Measurements from ENCODE around the gene HAGHL. TPM values are rescaled to one million over a fixed set of nuclear protein-coding genes. Genes with fewer than 3 reads are reported as not detected.
"Not testable (repeated sequence)": the region's sequence is repeated elsewhere in the genome, so short reads cannot be mapped to it uniquely, and the experiment has no call there.

The HAGHL gene
- total RNA-seq, 4 donors from 2014 or later: 4.5 to 6.3 (median 6.0) TPM

DNA sequence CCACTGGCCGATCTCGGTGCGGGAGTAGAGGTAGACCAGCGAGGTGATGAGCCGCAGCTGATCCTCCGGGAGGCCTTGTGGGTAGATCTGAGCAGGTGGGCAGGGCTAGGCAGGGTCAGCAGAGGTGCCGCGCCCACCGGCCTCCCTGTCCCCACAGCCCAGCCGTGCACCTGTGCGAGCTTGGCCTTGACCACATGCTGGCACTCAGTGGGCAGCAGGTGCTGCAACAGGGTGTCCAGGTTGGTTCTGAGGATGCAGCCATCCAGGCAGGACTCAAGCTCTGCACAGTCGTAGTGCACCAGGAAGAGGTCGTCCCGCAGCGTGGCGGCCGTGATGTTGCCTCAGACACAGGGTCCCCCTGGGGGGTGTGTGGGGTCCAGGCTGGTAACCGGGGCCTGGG lies 46.1 kb downstream of the HAGHL start:
- H3K4me3 ChIP-seq (ENCODE audit: low read depth, poor library complexity, severe bottlenecking): no peak overlapping the region

DNA sequence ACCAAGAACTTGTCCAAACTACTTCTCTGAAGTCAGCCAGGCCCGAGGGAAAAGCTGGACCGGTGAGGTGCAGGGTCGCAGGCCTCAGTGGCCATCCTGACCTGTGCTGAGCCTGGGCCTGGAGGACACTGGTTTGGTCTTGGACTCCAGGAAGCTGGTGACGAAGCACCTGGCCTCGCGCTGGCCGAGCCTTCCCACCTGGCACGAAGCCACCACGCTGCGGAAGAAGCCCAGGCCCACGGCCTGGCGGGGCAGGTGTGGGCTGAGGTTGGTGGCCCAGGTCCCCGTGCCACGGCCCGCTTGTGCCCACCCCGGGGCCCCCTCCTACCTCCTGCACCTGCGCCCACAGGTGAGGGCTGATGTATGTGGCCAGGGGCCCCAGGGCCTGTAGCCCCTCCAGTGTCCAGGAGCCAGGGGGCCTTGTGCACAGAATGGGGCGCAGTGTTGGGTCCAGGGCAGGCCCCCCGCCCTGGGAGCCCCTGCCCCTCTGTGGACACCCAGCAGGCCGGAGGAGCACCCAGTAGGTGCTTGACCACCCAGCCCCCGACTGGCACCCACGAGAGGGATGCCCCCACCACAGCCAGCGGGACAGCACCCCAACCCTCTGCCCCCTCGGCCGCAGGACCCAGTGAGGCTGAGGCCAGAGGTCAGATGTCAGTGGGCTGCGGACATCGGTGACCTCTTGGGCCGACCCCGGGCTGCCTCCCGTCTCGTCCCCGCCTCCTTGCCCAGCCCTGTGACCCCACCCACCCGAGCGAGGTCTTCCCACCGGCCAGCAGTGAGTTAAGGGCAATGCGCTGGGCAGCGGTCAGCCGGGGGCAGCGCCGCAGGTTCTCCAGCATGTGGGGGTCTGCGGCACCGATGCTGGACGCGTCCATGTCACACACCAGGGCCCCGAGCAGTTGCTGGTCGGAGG lies 47.4 kb downstream of the HAGHL start:
- H3K4me3 ChIP-seq (ENCODE audit: low read depth, poor library complexity, severe bottlenecking): no peak overlapping the region
- intact Hi-C loops (cut with DNase I; ENCODE audit: low total_unique reads): no loop called here
- WGBS, 2 donors: 77 to 86% methylated on average over 29 to 38 of the region's 46 CpGs
- TF ChIP-seq, protein P1, sequence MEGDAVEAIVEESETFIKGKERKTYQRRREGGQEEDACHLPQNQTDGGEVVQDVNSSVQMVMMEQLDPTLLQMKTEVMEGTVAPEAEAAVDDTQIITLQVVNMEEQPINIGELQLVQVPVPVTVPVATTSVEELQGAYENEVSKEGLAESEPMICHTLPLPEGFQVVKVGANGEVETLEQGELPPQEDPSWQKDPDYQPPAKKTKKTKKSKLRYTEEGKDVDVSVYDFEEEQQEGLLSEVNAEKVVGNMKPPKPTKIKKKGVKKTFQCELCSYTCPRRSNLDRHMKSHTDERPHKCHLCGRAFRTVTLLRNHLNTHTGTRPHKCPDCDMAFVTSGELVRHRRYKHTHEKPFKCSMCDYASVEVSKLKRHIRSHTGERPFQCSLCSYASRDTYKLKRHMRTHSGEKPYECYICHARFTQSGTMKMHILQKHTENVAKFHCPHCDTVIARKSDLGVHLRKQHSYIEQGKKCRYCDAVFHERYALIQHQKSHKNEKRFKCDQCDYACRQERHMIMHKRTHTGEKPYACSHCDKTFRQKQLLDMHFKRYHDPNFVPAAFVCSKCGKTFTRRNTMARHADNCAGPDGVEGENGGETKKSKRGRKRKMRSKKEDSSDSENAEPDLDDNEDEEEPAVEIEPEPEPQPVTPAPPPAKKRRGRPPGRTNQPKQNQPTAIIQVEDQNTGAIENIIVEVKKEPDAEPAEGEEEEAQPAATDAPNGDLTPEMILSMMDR (IDR thresholded peaks at IDR 0.05): no peak
- no peak for TF ChIP-seq POLR2A (IDR thresholded peaks at IDR 0.05)
- no peak for DNase-seq (ENCODE audit: low spot score in 2 of 2)

More for the DNA sequence above, 46.1 kb downstream of the HAGHL start:
- TF ChIP-seq, protein P1 (IDR thresholded peaks at IDR 0.05): no peak
- TF ChIP-seq POLR2A (IDR thresholded peaks at IDR 0.05): no peak
- WGBS, 2 donors: 85 to 90% methylated on average over 16 to 18 of the region's 18 CpGs
- DNase-seq (ENCODE audit: low spot score in 2 of 2): no peak
- intact Hi-C loops (cut with DNase I; ENCODE audit: low total_unique reads): no loop called here

DNA sequence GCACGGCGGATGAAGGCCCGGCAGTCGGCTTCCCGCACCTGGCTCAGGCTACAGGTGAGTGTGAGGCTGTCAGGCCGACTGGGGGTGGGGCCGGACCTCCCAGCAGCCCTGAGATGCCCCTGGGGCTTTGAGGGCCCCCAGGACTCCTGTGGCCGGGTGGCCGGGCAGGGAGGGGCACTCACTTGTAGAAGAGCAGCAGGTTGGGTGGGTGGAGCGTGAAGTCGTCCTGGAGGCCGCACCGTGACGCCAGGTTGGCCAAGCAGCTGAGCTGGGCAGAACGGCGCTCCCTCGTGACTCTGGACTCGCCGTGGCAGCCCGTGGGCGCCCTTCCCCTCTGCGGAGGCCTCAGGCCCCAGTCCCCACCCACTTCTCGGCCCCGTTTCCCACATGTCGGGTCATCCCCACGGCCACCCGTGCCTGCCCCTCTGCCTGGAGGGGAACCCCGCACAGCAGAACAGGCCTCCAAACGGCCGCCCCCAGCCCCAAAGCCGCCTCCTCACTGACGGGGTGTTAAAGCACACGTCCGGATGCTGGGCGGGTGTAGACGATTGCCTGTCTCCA lies 48.4 kb downstream of the HAGHL start:
- intact Hi-C loops (cut with DNase I; ENCODE audit: low total_unique reads): no loop called here
- TF ChIP-seq, protein P1 (IDR thresholded peaks at IDR 0.05): no peak
- TF ChIP-seq POLR2A (IDR thresholded peaks at IDR 0.05): no peak
- no peak for DNase-seq (ENCODE audit: low spot score in 2 of 2)
- 53 to 61% methylated on average over 25 to 35 of the region's 36 CpGs for WGBS, 2 donors
- no peak overlapping the region for H3K4me3 ChIP-seq (ENCODE audit: low read depth, poor library complexity, severe bottlenecking)

DNA sequence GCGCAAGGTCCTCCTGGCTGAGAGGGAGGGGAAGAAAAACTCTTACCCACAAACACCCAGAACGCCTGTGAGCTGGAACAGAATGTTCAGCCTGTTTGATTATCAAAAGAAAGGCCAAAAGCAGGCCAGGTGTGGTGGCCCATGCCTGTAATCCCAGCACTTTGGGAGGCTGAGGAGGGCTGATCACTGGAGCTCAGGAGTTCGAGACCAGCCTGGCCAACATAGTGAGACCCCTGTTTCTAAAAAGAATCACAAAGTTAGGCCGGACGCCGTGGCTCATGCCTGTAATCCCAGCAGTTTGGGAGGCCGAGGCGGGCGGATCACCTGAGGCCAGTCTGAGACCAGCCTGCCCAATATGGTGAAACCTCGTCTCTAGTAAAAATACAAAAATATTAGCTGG lies 49.4 kb downstream of the HAGHL start:
- H3K4me3 ChIP-seq (ENCODE audit: low read depth, poor library complexity, severe bottlenecking); intact Hi-C loops (cut with DNase I; ENCODE audit: low total_unique reads); DNase-seq (ENCODE audit: low spot score in 2 of 2): not testable (repeated sequence)
- 88 to 93% methylated on average over 10 of the region's 10 CpGs for WGBS, 2 donors

DNA sequence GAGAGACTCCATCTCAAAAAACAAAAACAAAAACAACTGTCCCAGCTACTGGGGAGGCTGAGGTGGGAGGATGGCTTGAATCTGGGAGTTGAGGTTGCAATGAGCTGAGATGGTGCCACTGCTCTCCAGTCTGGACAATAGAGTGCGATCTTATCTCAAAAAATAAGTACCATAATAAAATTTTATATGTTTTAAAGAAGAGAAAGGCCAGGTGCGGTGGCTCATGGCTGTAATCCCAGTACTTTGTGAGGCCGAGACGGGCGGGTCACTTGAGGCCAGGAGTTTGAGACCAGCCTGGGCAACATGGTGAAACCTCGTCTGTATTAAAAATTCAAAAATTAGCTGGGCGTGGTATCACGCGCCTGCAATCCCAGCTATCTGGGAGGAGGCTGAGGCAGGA lies 49.9 kb downstream of the HAGHL start:
- TF ChIP-seq POLR2A (IDR thresholded peaks at IDR 0.05): no peak
- TF ChIP-seq, protein P1 (IDR thresholded peaks at IDR 0.05): no peak
- no peak for DNase-seq (ENCODE audit: low spot score in 2 of 2)
- intact Hi-C loops (cut with DNase I; ENCODE audit: low total_unique reads): no loop called here
- H3K4me3 ChIP-seq (ENCODE audit: low read depth, poor library complexity, severe bottlenecking): no peak overlapping the region
- WGBS, 2 donors: 83 to 87% methylated on average over 9 of the region's 9 CpGs

DNA sequence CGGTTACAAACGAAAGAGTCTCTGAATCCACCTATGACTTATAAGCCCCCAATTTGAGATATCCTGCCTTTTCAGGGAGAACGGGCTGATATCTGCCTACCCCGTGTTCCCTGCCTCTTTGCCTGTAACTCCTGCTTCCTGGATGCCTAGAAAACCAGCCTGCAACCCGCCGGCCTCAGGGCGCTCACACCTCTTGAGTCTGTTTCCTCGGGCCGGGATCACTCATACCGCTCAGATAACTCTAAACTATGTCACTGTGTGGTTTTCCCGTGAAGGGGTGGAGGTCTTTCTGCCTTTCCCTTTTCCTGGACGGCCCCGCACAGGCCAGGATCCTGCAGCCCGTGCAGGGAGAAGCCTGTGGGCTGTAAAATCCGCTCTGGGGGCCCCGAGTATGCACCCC lies 50.9 kb downstream of the HAGHL start:
- 36 to 37% methylated on average over 16 of the region's 16 CpGs for WGBS, 2 donors
- no peak for DNase-seq (ENCODE audit: low spot score in 2 of 2)
- TF ChIP-seq POLR2A (IDR thresholded peaks at IDR 0.05): no peak
- TF ChIP-seq, protein P1 (IDR thresholded peaks at IDR 0.05): no peak
- no peak overlapping the region for H3K4me3 ChIP-seq (ENCODE audit: low read depth, poor library complexity, severe bottlenecking)
- intact Hi-C loops (cut with DNase I; ENCODE audit: low total_unique reads): no loop called here
